ENCODE data around the gene BSDC1. TPM values are rescaled to one million over a fixed set of nuclear protein-coding genes. Genes with fewer than 3 reads are reported as not detected.
A peak's percentile ranks its signal among the peaks of the same experiment; 100 is the strongest.

BSDC1 gene
- total RNA-seq, 1 experiment from 2014 or later: 47.0 TPM

DNA sequence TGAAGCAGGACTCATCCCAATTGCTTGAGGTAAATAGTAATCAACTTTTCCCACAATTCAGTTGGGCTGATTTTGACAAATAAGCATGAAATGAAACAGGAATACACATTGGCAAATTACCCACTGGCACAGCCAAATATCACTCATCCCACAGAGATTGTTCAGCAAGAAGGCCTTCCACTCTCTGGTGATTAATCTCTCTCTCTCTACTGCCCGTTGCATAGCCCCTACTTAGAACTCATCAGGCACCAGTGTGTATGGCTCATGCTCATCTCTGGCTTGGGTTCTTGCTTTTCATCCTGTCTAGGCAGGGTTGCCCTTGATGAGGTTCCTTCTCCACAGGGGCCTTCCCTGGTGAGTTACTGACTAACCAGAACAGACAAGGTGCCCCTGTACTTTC is 1.1 kb downstream of the BSDC1 start:
- ChIA-PET RAD21 (ENCODE audit: low non-redundant PET in 1 of 2, low total read pairs in 2 of 2, uncharacterized antibody in 2 of 2, unreplicated experiment in 2 of 2) (no interaction called here), POLR2A (no interaction called here), CTCF (no interaction called here)
- Histone ChIP-seq H3K4me1 (ENCODE audit: control insufficient read depth in 1 of 2, insufficient read depth in 2 of 2, low read length in 2 of 2) (peaks cover 6 to 14% of the 10 kb centered on the region in 2 experiments), H3K9ac (ENCODE audit: low read length) (peak overlapping the region; percentile 89), H3K27ac (ENCODE audit: low read depth, low read length) (no peak overlapping the region; the same call in 1 of the 2 replicates), H2AFZ (ENCODE audit: low read depth, low read length, poor library complexity, severe bottlenecking) (no peak overlapping the region), H3K4me3 (replicated peaks in 1 of 2; ENCODE audit: low read depth in 1 of 2, low read length in 2 of 2) (peak overlapping the region; percentile 89 to 95), H4K20me1 (ENCODE audit: insufficient read depth) (no peaks in the 10 kb centered on the region), H3K27me3 (ENCODE audit: insufficient read depth, low read length) (no peaks in the 10 kb centered on the region), H3K9me2 (ENCODE audit: insufficient read depth) (no peaks in the 10 kb centered on the region), H3K9me3 (ENCODE audit: control insufficient read depth in 1 of 2, insufficient read depth in 1 of 2, low read depth in 1 of 2, low read length in 2 of 2) (no peaks in the 10 kb centered on the region), H3K4me2 (ENCODE audit: low read length) (peak overlapping the region; percentile 83), H3K36me3 (ENCODE audit: control insufficient read depth in 1 of 2, insufficient read depth in 2 of 2, low read length in 2 of 2) (peaks cover 0 to 3% of the 10 kb centered on the region in 2 experiments; a peak in 1 of 4 replicates), H3K79me2 (ENCODE audit: insufficient read depth, low read length) (peaks cover 10% of the 10 kb centered on the region)
- intact Hi-C loops (cut with micrococcal nuclease): no loop called here
- TF ChIP-seq, protein P1, sequence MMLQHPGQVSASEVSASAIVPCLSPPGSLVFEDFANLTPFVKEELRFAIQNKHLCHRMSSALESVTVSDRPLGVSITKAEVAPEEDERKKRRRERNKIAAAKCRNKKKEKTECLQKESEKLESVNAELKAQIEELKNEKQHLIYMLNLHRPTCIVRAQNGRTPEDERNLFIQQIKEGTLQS (IDR thresholded peaks at IDR 0.05): no peak
- no peak for TF ChIP-seq YY1 (IDR thresholded peaks at IDR 0.05; ENCODE audit: extremely low read depth, insufficient replicate concordance, low read depth, low read length)
- no peak for DNase-seq (ENCODE audit: low read depth, low spot score)
- no peak for ATAC-seq
- BruUV-seq (replicated peaks): no TSS peak

DNA sequence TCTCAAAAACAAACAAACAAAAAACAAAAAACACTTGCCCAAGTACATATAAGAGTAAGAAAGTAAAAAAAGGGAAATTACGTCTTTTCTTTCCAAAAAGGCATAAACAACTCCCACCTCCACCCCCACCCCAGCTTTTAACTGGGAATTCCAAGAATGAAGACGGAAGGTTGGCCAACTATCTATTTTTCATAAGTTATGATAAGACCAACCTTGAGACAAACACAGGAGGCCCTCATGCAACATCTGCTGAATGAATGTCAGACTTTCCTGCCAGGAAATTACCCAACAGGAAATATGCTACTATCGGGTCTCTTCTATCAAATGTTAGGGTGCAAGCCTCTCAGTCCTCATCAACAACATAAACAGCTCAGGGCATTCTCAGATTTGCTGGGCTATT is 1.9 kb downstream of the BSDC1 start:
- H3K9ac ChIP-seq (ENCODE audit: low read length): no peak overlapping the region
- no peak overlapping the region for H3K4me3 ChIP-seq (replicated peaks in 1 of 2; ENCODE audit: low read depth in 1 of 2, low read length in 2 of 2)
- no peak for ATAC-seq
- ChIA-PET RAD21 (ENCODE audit: low non-redundant PET in 1 of 2, low total read pairs in 2 of 2, uncharacterized antibody in 2 of 2, unreplicated experiment in 2 of 2) (no interaction called here), POLR2A (no interaction called here), CTCF (no interaction called here)
- H3K4me1 ChIP-seq (ENCODE audit: control insufficient read depth in 1 of 2, insufficient read depth in 2 of 2, low read length in 2 of 2): peaks cover 6 to 14% of the 10 kb centered on the region in 2 experiments
- H3K36me3 ChIP-seq (ENCODE audit: control insufficient read depth in 1 of 2, insufficient read depth in 2 of 2, low read length in 2 of 2): peaks cover 0 to 7% of the 10 kb centered on the region in 2 experiments; a peak in 1 of 4 replicates
- no peaks in the 10 kb centered on the region for H3K27me3 ChIP-seq (ENCODE audit: insufficient read depth, low read length)
- no peak overlapping the region for H3K4me2 ChIP-seq (ENCODE audit: low read length)
- no peak overlapping the region for H3K27ac ChIP-seq (ENCODE audit: low read depth, low read length)
- H3K9me2 ChIP-seq (ENCODE audit: insufficient read depth): no peaks in the 10 kb centered on the region
- H4K20me1 ChIP-seq (ENCODE audit: insufficient read depth): no peaks in the 10 kb centered on the region
- intact Hi-C loops (cut with micrococcal nuclease): no loop called here
- H3K79me2 ChIP-seq (ENCODE audit: insufficient read depth, low read length): peaks cover 10% of the 10 kb centered on the region
- no peak overlapping the region for H2AFZ ChIP-seq (ENCODE audit: low read depth, low read length, poor library complexity, severe bottlenecking)
- no TSS peak for BruUV-seq (replicated peaks)
- no peak for DNase-seq (ENCODE audit: low read depth, low spot score)
- H3K9me3 ChIP-seq (ENCODE audit: control insufficient read depth in 1 of 2, insufficient read depth in 1 of 2, low read depth in 1 of 2, low read length in 2 of 2): no peaks in the 10 kb centered on the region
- TF ChIP-seq ZNF274 (IDR thresholded peaks at IDR 0.05; ENCODE audit: low read depth, low read length) (no peak), CEBPB (IDR thresholded peaks at IDR 0.05; ENCODE audit: low read depth) (no peak), YY1 (IDR thresholded peaks at IDR 0.05; ENCODE audit: extremely low read depth, insufficient replicate concordance, low read depth, low read length) (no peak), RAD21 (IDR thresholded peaks at IDR 0.05; ENCODE audit: low read depth) (no peak), SP1 (IDR thresholded peaks at IDR 0.05; ENCODE audit: low read depth) (no peak), JUND (IDR thresholded peaks at IDR 0.05) (no peak), POLR2AphosphoS5 (IDR thresholded peaks at IDR 0.05; ENCODE audit: low read depth, low read length) (no peak), FOSL1 (IDR thresholded peaks at IDR 0.05; ENCODE audit: low read depth) (no peak)
- TF ChIP-seq, protein P2, sequence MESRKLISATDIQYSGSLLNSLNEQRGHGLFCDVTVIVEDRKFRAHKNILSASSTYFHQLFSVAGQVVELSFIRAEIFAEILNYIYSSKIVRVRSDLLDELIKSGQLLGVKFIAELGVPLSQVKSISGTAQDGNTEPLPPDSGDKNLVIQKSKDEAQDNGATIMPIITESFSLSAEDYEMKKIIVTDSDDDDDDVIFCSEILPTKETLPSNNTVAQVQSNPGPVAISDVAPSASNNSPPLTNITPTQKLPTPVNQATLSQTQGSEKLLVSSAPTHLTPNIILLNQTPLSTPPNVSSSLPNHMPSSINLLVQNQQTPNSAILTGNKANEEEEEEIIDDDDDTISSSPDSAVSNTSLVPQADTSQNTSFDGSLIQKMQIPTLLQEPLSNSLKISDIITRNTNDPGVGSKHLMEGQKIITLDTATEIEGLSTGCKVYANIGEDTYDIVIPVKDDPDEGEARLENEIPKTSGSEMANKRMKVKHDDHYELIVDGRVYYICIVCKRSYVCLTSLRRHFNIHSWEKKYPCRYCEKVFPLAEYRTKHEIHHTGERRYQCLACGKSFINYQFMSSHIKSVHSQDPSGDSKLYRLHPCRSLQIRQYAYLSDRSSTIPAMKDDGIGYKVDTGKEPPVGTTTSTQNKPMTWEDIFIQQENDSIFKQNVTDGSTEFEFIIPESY (IDR thresholded peaks at IDR 0.05; ENCODE audit: extremely low read depth, insufficient replicate concordance, low read length): no peak
- TF ChIP-seq, protein P3, sequence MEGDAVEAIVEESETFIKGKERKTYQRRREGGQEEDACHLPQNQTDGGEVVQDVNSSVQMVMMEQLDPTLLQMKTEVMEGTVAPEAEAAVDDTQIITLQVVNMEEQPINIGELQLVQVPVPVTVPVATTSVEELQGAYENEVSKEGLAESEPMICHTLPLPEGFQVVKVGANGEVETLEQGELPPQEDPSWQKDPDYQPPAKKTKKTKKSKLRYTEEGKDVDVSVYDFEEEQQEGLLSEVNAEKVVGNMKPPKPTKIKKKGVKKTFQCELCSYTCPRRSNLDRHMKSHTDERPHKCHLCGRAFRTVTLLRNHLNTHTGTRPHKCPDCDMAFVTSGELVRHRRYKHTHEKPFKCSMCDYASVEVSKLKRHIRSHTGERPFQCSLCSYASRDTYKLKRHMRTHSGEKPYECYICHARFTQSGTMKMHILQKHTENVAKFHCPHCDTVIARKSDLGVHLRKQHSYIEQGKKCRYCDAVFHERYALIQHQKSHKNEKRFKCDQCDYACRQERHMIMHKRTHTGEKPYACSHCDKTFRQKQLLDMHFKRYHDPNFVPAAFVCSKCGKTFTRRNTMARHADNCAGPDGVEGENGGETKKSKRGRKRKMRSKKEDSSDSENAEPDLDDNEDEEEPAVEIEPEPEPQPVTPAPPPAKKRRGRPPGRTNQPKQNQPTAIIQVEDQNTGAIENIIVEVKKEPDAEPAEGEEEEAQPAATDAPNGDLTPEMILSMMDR (IDR thresholded peaks at IDR 0.05 in 2 of 3, conservative IDR thresholded peaks at IDR 0.05 in 1 of 3; ENCODE audit: borderline replicate concordance in 1 of 3, insufficient read depth in 1 of 3, low read depth in 2 of 3, low read length in 2 of 3): no peak
- TF ChIP-seq, protein P4, sequence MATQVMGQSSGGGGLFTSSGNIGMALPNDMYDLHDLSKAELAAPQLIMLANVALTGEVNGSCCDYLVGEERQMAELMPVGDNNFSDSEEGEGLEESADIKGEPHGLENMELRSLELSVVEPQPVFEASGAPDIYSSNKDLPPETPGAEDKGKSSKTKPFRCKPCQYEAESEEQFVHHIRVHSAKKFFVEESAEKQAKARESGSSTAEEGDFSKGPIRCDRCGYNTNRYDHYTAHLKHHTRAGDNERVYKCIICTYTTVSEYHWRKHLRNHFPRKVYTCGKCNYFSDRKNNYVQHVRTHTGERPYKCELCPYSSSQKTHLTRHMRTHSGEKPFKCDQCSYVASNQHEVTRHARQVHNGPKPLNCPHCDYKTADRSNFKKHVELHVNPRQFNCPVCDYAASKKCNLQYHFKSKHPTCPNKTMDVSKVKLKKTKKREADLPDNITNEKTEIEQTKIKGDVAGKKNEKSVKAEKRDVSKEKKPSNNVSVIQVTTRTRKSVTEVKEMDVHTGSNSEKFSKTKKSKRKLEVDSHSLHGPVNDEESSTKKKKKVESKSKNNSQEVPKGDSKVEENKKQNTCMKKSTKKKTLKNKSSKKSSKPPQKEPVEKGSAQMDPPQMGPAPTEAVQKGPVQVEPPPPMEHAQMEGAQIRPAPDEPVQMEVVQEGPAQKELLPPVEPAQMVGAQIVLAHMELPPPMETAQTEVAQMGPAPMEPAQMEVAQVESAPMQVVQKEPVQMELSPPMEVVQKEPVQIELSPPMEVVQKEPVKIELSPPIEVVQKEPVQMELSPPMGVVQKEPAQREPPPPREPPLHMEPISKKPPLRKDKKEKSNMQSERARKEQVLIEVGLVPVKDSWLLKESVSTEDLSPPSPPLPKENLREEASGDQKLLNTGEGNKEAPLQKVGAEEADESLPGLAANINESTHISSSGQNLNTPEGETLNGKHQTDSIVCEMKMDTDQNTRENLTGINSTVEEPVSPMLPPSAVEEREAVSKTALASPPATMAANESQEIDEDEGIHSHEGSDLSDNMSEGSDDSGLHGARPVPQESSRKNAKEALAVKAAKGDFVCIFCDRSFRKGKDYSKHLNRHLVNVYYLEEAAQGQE (IDR thresholded peaks at IDR 0.05; ENCODE audit: low read depth): no peak

All from HCT116 (cell line).